GM18873 (cell line): ENCODE data around the gene TREH.
"Not testable (repeated sequence)": the region's sequence is repeated elsewhere in the genome, so short reads cannot be mapped to it uniquely, and the experiment has no call there.

Experiments
- ATAC-seq: cut with Tn5 transposase; IDR thresholded peaks from one replicate; pipeline ENCODE4 v1.9.1; 2021; ENCODE audit warnings: mild to moderate bottlenecking, moderate library complexity, moderate number of reproducible peaks; ENCODE audit not compliant: unreplicated experiment, low FRiP score

TREH gene

GRCh38 chr11:118618991-118619375 lies 60.5 kb downstream of the TREH start:
- ATAC-seq, result no peak

- no peak for ATAC-seq
Measured at GRCh38 chr11:118618115-118618990, 61.1 kb downstream of the TREH start.

- no peak for ATAC-seq
Measured at GRCh38 chr11:118615976-118616371, 63.5 kb downstream of the TREH start.

- ATAC-seq, result no peak
Measured at GRCh38 chr11:118615282-118615975, 64.0 kb downstream of the TREH start.

GRCh38 chr11:118614511-118614910 lies 64.9 kb downstream of the TREH start:
- no peak for ATAC-seq

- no peak for ATAC-seq
Measured at GRCh38 chr11:118612378-118612777, 67.1 kb downstream of the TREH start.

- not testable (repeated sequence) for ATAC-seq
Measured at GRCh38 chr11:118611433-118611795, 68.0 kb downstream of the TREH start.

- no peak for ATAC-seq
Measured at GRCh38 chr11:118610773-118611432, 68.5 kb downstream of the TREH start.

- ATAC-seq, result no peak
Measured at GRCh38 chr11:118610225-118610772, 69.2 kb downstream of the TREH start.

- ATAC-seq, result no peak
Measured at GRCh38 chr11:118609380-118610224, 69.8 kb downstream of the TREH start.

- ATAC-seq, result no peak
Measured at GRCh38 chr11:118608360-118609227, 70.9 kb downstream of the TREH start.

- ATAC-seq, result no peak
Measured at GRCh38 chr11:118607401-118608359, 71.8 kb downstream of the TREH start, which contains the start of gene PHLDB1. PHLDB1 (plus strand) TSS chr11:118607615; CDS start chr11:118613837, 6,222 bp downstream.
